ENCODE measurements around the gene TLN1. TPM values are rescaled to one million over a fixed set of nuclear protein-coding genes. Genes with fewer than 3 reads are reported as not detected.
A peak's percentile ranks its signal among the peaks of the same experiment; 100 is the strongest.

TLN1 gene
- total and polyA plus RNA-seq, 11 donors: 152 to 373 (median 257) TPM

- WGBS, 4 donors: 58 to 65% (median 63%) methylated on average over 8 of the region's 8 CpGs
- H3K4me3 ChIP-seq: no peak overlapping the region
- DNase-seq: no peak
- no peak for ATAC-seq
- TF ChIP-seq POLR2A (IDR thresholded peaks at IDR 0.05) (no peak), CTCF (IDR thresholded peaks at IDR 0.05) (no peak)
- no peaks in the 10 kb centered on the region for H3K9me3 ChIP-seq
- H3K36me3 ChIP-seq: peaks cover 0 to 71% (median 62%) of the 10 kb centered on the region in 9 donors
- H3K27ac ChIP-seq: peak overlapping the region in 4 of 12 donors; percentile 13 to 65 (median 28)
- peaks cover 0 to 50% (median 42%) of the 10 kb centered on the region in 12 donors for H3K4me1 ChIP-seq
- intact Hi-C loops (cut with DNase I): no loop called here
- no peaks in the 10 kb centered on the region for H3K27me3 ChIP-seq
These were observed 12.0 kb upstream of the TLN1 start for GRCh38 chr9:35743880-35744518.

GRCh38 chr9:35743452-35743851 is 11.5 kb upstream of the TLN1 start:
- intact Hi-C loops (cut with DNase I): no loop called here
- ATAC-seq (no peak), DNase-seq (no peak)
- H3K9me3 ChIP-seq: no peaks in the 10 kb centered on the region
- no peak overlapping the region for H3K27ac ChIP-seq
- TF ChIP-seq POLR2A (IDR thresholded peaks at IDR 0.05) (no peak), CTCF (IDR thresholded peaks at IDR 0.05) (no peak)
- H3K27me3 ChIP-seq: no peaks in the 10 kb centered on the region
- H3K36me3 ChIP-seq: peaks cover 0 to 76% (median 67%) of the 10 kb centered on the region in 9 donors
- WGBS, 4 donors: 52 to 61% (median 58%) methylated on average over 2 of the region's 2 CpGs
- H3K4me1 ChIP-seq: peaks cover 0 to 50% (median 42%) of the 10 kb centered on the region in 12 donors
- H3K4me3 ChIP-seq: no peak overlapping the region

- Histone ChIP-seq H3K27me3 (no peaks in the 10 kb centered on the region), H3K4me3 (no peak overlapping the region), H3K4me1 (peaks cover 0 to 39% (median 27%) of the 10 kb centered on the region in 12 donors), H3K9me3 (no peaks in the 10 kb centered on the region), H3K36me3 (peaks cover 0 to 93% (median 84%) of the 10 kb centered on the region in 9 donors), H3K27ac (no peak overlapping the region)
- DNase-seq (no peak), ATAC-seq (no peak)
- TF ChIP-seq CTCF (IDR thresholded peaks at IDR 0.05) (no peak), POLR2A (IDR thresholded peaks at IDR 0.05) (no peak)
- intact Hi-C loops (cut with DNase I): no loop called here
- 69 to 73% (median 71%) methylated on average over 7 of the region's 7 CpGs for WGBS, 4 donors
These were observed 9.7 kb upstream of the TLN1 start for GRCh38 chr9:35741740-35742139.

- H3K4me3 ChIP-seq: no peak overlapping the region
- intact Hi-C loops (cut with DNase I): no loop called here
- ATAC-seq (no peak), DNase-seq (no peak)
- H3K36me3 ChIP-seq: peaks cover 0 to 100% (median 98%) of the 10 kb centered on the region in 9 donors
- H3K27ac ChIP-seq: no peak overlapping the region
- no peaks in the 10 kb centered on the region for H3K9me3 ChIP-seq
- TF ChIP-seq POLR2A (IDR thresholded peaks at IDR 0.05): no peak
- TF ChIP-seq CTCF (IDR thresholded peaks at IDR 0.05): no peak
- no peaks in the 10 kb centered on the region for H3K27me3 ChIP-seq
- WGBS, 4 donors: 87 to 92% (median 88%) methylated on average over 4 to 6 of the region's 6 CpGs
- peaks cover 0 to 34% (median 17%) of the 10 kb centered on the region in 12 donors for H3K4me1 ChIP-seq
These were observed 8.2 kb upstream of the TLN1 start for GRCh38 chr9:35740243-35740642.

Data from heart left ventricle (tissue), 16 donors.